ENCODE data around the gene LDLRAD3. TPM values are rescaled to one million over a fixed set of nuclear protein-coding genes. Genes with fewer than 3 reads are reported as not detected.

The LDLRAD3 gene
- total RNA-seq, 1 experiment from 2014 or later = not detected

GRCh38 chr11:35937700-35938099 is 6.2 kb upstream of the LDLRAD3 start:
- H3K4me2 ChIP-seq (ENCODE audit: low read depth, low read length, poor library complexity, severe bottlenecking) = no peak overlapping the region
- H3K9me3 ChIP-seq (ENCODE audit: low read length) = no peaks in the 10 kb centered on the region
- DNase-seq = no peak
- H3K4me1 ChIP-seq (ENCODE audit: low read length) = no peaks in the 10 kb centered on the region
- no peaks in the 10 kb centered on the region for H3K36me3 ChIP-seq (ENCODE audit: insufficient read depth, low read length)
- H3K4me3 ChIP-seq (ENCODE audit: low read length) = no peak overlapping the region
- H3K79me2 ChIP-seq (ENCODE audit: low read length) = no peaks in the 10 kb centered on the region
- H2AFZ ChIP-seq (ENCODE audit: low read length) = no peak overlapping the region
- no peak overlapping the region for H3K27ac ChIP-seq (ENCODE audit: low read length)
- H4K20me1 ChIP-seq (ENCODE audit: insufficient read depth, low read depth, low read length) = no peaks in the 10 kb centered on the region
- no peaks in the 10 kb centered on the region for H3K9me2 ChIP-seq (replicated peaks; ENCODE audit: insufficient read depth, low read length)
- no peak overlapping the region for H3K9ac ChIP-seq (ENCODE audit: low read length)
- no peaks in the 10 kb centered on the region for H3K27me3 ChIP-seq (ENCODE audit: low read length)

- Histone ChIP-seq H3K27ac (ENCODE audit: low read length) (no peak overlapping the region), H3K4me1 (ENCODE audit: low read length) (no peaks in the 10 kb centered on the region), H3K9me3 (ENCODE audit: low read length) (no peaks in the 10 kb centered on the region), H4K20me1 (ENCODE audit: insufficient read depth, low read depth, low read length) (no peaks in the 10 kb centered on the region), H3K27me3 (ENCODE audit: low read length) (no peaks in the 10 kb centered on the region), H3K9ac (ENCODE audit: low read length) (no peak overlapping the region), H3K4me3 (ENCODE audit: low read length) (no peak overlapping the region), H3K36me3 (ENCODE audit: insufficient read depth, low read length) (no peaks in the 10 kb centered on the region), H3K4me2 (ENCODE audit: low read depth, low read length, poor library complexity, severe bottlenecking) (no peak overlapping the region), H3K9me2 (replicated peaks; ENCODE audit: insufficient read depth, low read length) (no peaks in the 10 kb centered on the region), H3K79me2 (ENCODE audit: low read length) (no peaks in the 10 kb centered on the region), H2AFZ (ENCODE audit: low read length) (no peak overlapping the region)
- no peak for DNase-seq
Observed at GRCh38 chr11:35938231-35938630, 5.6 kb upstream of the LDLRAD3 start.

- no peak overlapping the region for H3K4me2 ChIP-seq (ENCODE audit: low read depth, low read length, poor library complexity, severe bottlenecking)
- no peaks in the 10 kb centered on the region for H3K4me1 ChIP-seq (ENCODE audit: low read length)
- no peaks in the 10 kb centered on the region for H3K27me3 ChIP-seq (ENCODE audit: low read length)
- no peak for DNase-seq
- H3K9me2 ChIP-seq (replicated peaks; ENCODE audit: insufficient read depth, low read length) = no peaks in the 10 kb centered on the region
- no peak overlapping the region for H3K4me3 ChIP-seq (ENCODE audit: low read length)
- H3K9me3 ChIP-seq (ENCODE audit: low read length) = no peaks in the 10 kb centered on the region
- H3K36me3 ChIP-seq (ENCODE audit: insufficient read depth, low read length) = no peaks in the 10 kb centered on the region
- no peaks in the 10 kb centered on the region for H4K20me1 ChIP-seq (ENCODE audit: insufficient read depth, low read depth, low read length)
- no peak overlapping the region for H3K27ac ChIP-seq (ENCODE audit: low read length)
- H2AFZ ChIP-seq (ENCODE audit: low read length) = no peak overlapping the region
- no peak overlapping the region for H3K9ac ChIP-seq (ENCODE audit: low read length)
- H3K79me2 ChIP-seq (ENCODE audit: low read length) = no peaks in the 10 kb centered on the region
Observed at GRCh38 chr11:35943309-35943708, 553 bp upstream of the LDLRAD3 start.

- Histone ChIP-seq H3K36me3 (ENCODE audit: insufficient read depth, low read length) (no peaks in the 10 kb centered on the region), H3K79me2 (ENCODE audit: low read length) (no peaks in the 10 kb centered on the region), H3K27ac (ENCODE audit: low read length) (no peak overlapping the region), H3K9ac (ENCODE audit: low read length) (no peak overlapping the region), H3K9me3 (ENCODE audit: low read length) (no peaks in the 10 kb centered on the region), H3K9me2 (replicated peaks; ENCODE audit: insufficient read depth, low read length) (no peaks in the 10 kb centered on the region), H3K4me3 (ENCODE audit: low read length) (no peak overlapping the region), H2AFZ (ENCODE audit: low read length) (no peak overlapping the region), H3K4me1 (ENCODE audit: low read length) (no peaks in the 10 kb centered on the region), H4K20me1 (ENCODE audit: insufficient read depth, low read depth, low read length) (no peaks in the 10 kb centered on the region), H3K4me2 (ENCODE audit: low read depth, low read length, poor library complexity, severe bottlenecking) (no peak overlapping the region), H3K27me3 (ENCODE audit: low read length) (no peaks in the 10 kb centered on the region)
- no peak for DNase-seq
Observed at GRCh38 chr11:35944503-35945136, 758 bp downstream of the LDLRAD3 start.

GRCh38 chr11:35945137-35945518 is 1.3 kb downstream of the LDLRAD3 start:
- Histone ChIP-seq H3K79me2 (ENCODE audit: low read length) (no peaks in the 10 kb centered on the region), H3K27ac (ENCODE audit: low read length) (no peak overlapping the region), H3K4me3 (ENCODE audit: low read length) (no peak overlapping the region), H3K27me3 (ENCODE audit: low read length) (no peaks in the 10 kb centered on the region), H3K4me2 (ENCODE audit: low read depth, low read length, poor library complexity, severe bottlenecking) (no peak overlapping the region), H3K9me3 (ENCODE audit: low read length) (no peaks in the 10 kb centered on the region), H3K4me1 (ENCODE audit: low read length) (no peaks in the 10 kb centered on the region), H2AFZ (ENCODE audit: low read length) (no peak overlapping the region), H3K9ac (ENCODE audit: low read length) (no peak overlapping the region), H3K36me3 (ENCODE audit: insufficient read depth, low read length) (no peaks in the 10 kb centered on the region), H3K9me2 (replicated peaks; ENCODE audit: insufficient read depth, low read length) (no peaks in the 10 kb centered on the region), H4K20me1 (ENCODE audit: insufficient read depth, low read depth, low read length) (no peaks in the 10 kb centered on the region)
- DNase-seq = no peak

- no peak overlapping the region for H3K27ac ChIP-seq (ENCODE audit: low read length)
- H3K9me3 ChIP-seq (ENCODE audit: low read length) = no peaks in the 10 kb centered on the region
- H3K9me2 ChIP-seq (replicated peaks; ENCODE audit: insufficient read depth, low read length) = no peaks in the 10 kb centered on the region
- H3K79me2 ChIP-seq (ENCODE audit: low read length) = no peaks in the 10 kb centered on the region
- no peak overlapping the region for H3K4me2 ChIP-seq (ENCODE audit: low read depth, low read length, poor library complexity, severe bottlenecking)
- H3K4me3 ChIP-seq (ENCODE audit: low read length) = no peak overlapping the region
- 0 out of 2 replicates have a peak, but pooled peaks cover 2% of the 10 kb centered on the region for H3K27me3 ChIP-seq (ENCODE audit: low read length)
- no peak overlapping the region for H3K9ac ChIP-seq (ENCODE audit: low read length)
- no peaks in the 10 kb centered on the region for H3K4me1 ChIP-seq (ENCODE audit: low read length)
- H2AFZ ChIP-seq (ENCODE audit: low read length) = no peak overlapping the region
- no peaks in the 10 kb centered on the region for H4K20me1 ChIP-seq (ENCODE audit: insufficient read depth, low read depth, low read length)
- H3K36me3 ChIP-seq (ENCODE audit: insufficient read depth, low read length) = no peaks in the 10 kb centered on the region
- DNase-seq = no peak
Observed at GRCh38 chr11:35946766-35947165, 2.9 kb downstream of the LDLRAD3 start.

- DNase-seq = no peak
- no peaks in the 10 kb centered on the region for H3K4me1 ChIP-seq (ENCODE audit: low read length)
- H3K9ac ChIP-seq (ENCODE audit: low read length) = no peak overlapping the region
- H3K4me2 ChIP-seq (ENCODE audit: low read depth, low read length, poor library complexity, severe bottlenecking) = no peak overlapping the region
- no peaks in the 10 kb centered on the region for H3K79me2 ChIP-seq (ENCODE audit: low read length)
- 0 out of 2 replicates have a peak, but pooled peaks cover 2% of the 10 kb centered on the region for H3K27me3 ChIP-seq (ENCODE audit: low read length)
- no peaks in the 10 kb centered on the region for H3K9me2 ChIP-seq (replicated peaks; ENCODE audit: insufficient read depth, low read length)
- H3K36me3 ChIP-seq (ENCODE audit: insufficient read depth, low read length) = no peaks in the 10 kb centered on the region
- no peaks in the 10 kb centered on the region for H4K20me1 ChIP-seq (ENCODE audit: insufficient read depth, low read depth, low read length)
- no peak overlapping the region for H2AFZ ChIP-seq (ENCODE audit: low read length)
- H3K9me3 ChIP-seq (ENCODE audit: low read length) = no peaks in the 10 kb centered on the region
- no peak overlapping the region for H3K27ac ChIP-seq (ENCODE audit: low read length)
- no peak overlapping the region for H3K4me3 ChIP-seq (ENCODE audit: low read length)
Observed at GRCh38 chr11:35947437-35947836, 3.6 kb downstream of the LDLRAD3 start.

GRCh38 chr11:35949242-35949641 is 5.4 kb downstream of the LDLRAD3 start:
- Histone ChIP-seq H3K4me3 (ENCODE audit: low read length) (no peak overlapping the region), H2AFZ (ENCODE audit: low read length) (no peak overlapping the region), H3K79me2 (ENCODE audit: low read length) (no peaks in the 10 kb centered on the region), H3K4me2 (ENCODE audit: low read depth, low read length, poor library complexity, severe bottlenecking) (no peak overlapping the region), H3K27ac (ENCODE audit: low read length) (no peak overlapping the region), H4K20me1 (ENCODE audit: insufficient read depth, low read depth, low read length) (no peaks in the 10 kb centered on the region), H3K27me3 (ENCODE audit: low read length) (0 out of 2 replicates have a peak, but pooled peaks cover 2% of the 10 kb centered on the region), H3K36me3 (ENCODE audit: insufficient read depth, low read length) (no peaks in the 10 kb centered on the region), H3K4me1 (ENCODE audit: low read length) (no peaks in the 10 kb centered on the region), H3K9me2 (replicated peaks; ENCODE audit: insufficient read depth, low read length) (no peaks in the 10 kb centered on the region), H3K9ac (ENCODE audit: low read length) (no peak overlapping the region), H3K9me3 (ENCODE audit: low read length) (no peaks in the 10 kb centered on the region)
- no peak for DNase-seq

Measured in Karpas-422 (cell line).